ENCODE data around the gene KIF4A.

DNA sequence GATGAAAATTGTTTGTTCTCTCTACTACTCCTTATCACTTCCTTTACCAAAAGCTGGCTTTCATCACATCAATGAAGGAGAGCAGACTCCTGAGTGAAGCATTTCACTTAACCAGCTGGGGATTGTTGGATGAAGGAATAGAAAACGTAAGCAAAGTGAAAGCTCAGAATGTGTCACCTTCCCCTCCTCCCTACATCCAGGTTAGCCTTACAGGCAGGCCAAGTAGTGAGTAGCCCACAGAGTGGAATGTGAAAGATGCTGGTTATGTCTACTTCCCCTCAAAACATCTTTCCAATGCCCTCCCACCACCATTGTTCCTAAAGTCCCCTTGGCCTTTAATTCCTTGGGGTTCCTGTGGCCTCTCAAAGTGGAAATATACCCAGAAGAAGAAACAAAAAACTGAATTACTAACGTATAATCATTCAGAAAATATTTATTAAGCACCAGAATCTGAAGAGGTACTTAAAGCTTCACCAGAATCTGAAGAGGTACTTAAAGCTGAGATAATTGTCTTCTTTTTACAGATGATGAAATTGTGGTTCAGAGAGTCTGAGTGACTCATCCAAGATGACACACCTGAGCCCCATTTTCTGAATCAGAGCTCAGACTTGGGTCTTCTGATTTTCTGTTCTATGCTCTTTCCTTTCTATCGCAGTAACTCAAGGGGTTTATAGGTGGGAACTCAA, 36.4 kb upstream of the KIF4A start:
- TF ChIP-seq POLR2AphosphoS5 (IDR thresholded peaks at IDR 0.05; ENCODE audit: insufficient read depth in 1 of 2, low read depth in 1 of 2): no peak
- TF ChIP-seq, protein P1, sequence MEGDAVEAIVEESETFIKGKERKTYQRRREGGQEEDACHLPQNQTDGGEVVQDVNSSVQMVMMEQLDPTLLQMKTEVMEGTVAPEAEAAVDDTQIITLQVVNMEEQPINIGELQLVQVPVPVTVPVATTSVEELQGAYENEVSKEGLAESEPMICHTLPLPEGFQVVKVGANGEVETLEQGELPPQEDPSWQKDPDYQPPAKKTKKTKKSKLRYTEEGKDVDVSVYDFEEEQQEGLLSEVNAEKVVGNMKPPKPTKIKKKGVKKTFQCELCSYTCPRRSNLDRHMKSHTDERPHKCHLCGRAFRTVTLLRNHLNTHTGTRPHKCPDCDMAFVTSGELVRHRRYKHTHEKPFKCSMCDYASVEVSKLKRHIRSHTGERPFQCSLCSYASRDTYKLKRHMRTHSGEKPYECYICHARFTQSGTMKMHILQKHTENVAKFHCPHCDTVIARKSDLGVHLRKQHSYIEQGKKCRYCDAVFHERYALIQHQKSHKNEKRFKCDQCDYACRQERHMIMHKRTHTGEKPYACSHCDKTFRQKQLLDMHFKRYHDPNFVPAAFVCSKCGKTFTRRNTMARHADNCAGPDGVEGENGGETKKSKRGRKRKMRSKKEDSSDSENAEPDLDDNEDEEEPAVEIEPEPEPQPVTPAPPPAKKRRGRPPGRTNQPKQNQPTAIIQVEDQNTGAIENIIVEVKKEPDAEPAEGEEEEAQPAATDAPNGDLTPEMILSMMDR (IDR thresholded peaks at IDR 0.05): no peak

Measured in vagina (tissue), 2 donors.